Fibroblast of peridontal ligament (primary cell): ENCODE data around the gene TOR1AIP2.
A peak's percentile ranks its signal among the peaks of the same experiment; 100 is the strongest.
"Not testable (repeated sequence)": the region's sequence is repeated elsewhere in the genome, so short reads cannot be mapped to it uniquely, and the experiment has no call there.

Experiments used
- DNase-seq: peaks from one replicate; pipeline ENCODE4 v3.0.0-alpha.2; 2010; ENCODE audit errors: extremely low read depth

TOR1AIP2 gene

GRCh38 chr1:179807691-179808485 lies 69.7 kb downstream of the TOR1AIP2 start:
- peak; percentile 65 for DNase-seq

GRCh38 chr1:179807291-179807690 lies 70.3 kb downstream of the TOR1AIP2 start:
- DNase-seq, result no peak

- DNase-seq, result no peak
These were observed 71.3 kb downstream of the TOR1AIP2 start for GRCh38 chr1:179806333-179806732.

GRCh38 chr1:179805291-179806195 lies 72.1 kb downstream of the TOR1AIP2 start:
- no peak for DNase-seq

- not testable (repeated sequence) for DNase-seq
These were observed 73.2 kb downstream of the TOR1AIP2 start for GRCh38 chr1:179804417-179804816.

- DNase-seq, result no peak
These were observed 73.7 kb downstream of the TOR1AIP2 start for GRCh38 chr1:179803918-179804317.

- DNase-seq, result no peak
These were observed 74.5 kb downstream of the TOR1AIP2 start for GRCh38 chr1:179803104-179803503.

GRCh38 chr1:179800481-179800880 lies 77.1 kb downstream of the TOR1AIP2 start:
- no peak for DNase-seq

- DNase-seq, result no peak
These were observed 78.6 kb downstream of the TOR1AIP2 start for GRCh38 chr1:179798864-179799516.

GRCh38 chr1:179798213-179798863 lies 79.3 kb downstream of the TOR1AIP2 start:
- no peak for DNase-seq

GRCh38 chr1:179794669-179795068 lies 82.9 kb downstream of the TOR1AIP2 start:
- no peak for DNase-seq

GRCh38 chr1:179794146-179794545 lies 83.5 kb downstream of the TOR1AIP2 start:
- DNase-seq, result no peak

GRCh38 chr1:179793281-179793680 lies 84.3 kb downstream of the TOR1AIP2 start:
- no peak for DNase-seq
